Heart left ventricle (tissue), 16 donors: ENCODE data around the gene CWF19L1. TPM values are rescaled to one million over a fixed set of nuclear protein-coding genes. Genes with fewer than 3 reads are reported as not detected.

Experiments
- ATAC-seq, 4 donors: fragments of 200-7000 bp; cut with Tn5 transposase; one replicate each; pipeline ENCODE4 v1.9.1; 2020 to 2022; ENCODE audit warnings: moderate library complexity in 4 of 4, mild to moderate bottlenecking in 3 of 4, moderate number of reproducible peaks in 1 of 4
- DNase-seq, 5 donors: peaks; one replicate each; pipeline ENCODE4 v3.0.0-alpha.2; 2020
- H3K27ac ChIP-seq, 12 donors: fragments of 200-600 bp; sonication (generic) in 4 of 12; one replicate each; pipeline versions ENCODE4 v1.5.0 to v1.8.0; 2016 to 2022; ENCODE audit warnings: mild to moderate bottlenecking in 2 of 12
- H3K27me3 ChIP-seq, 9 donors: fragments of 200-600 bp; sonication (generic) in 2 of 9; one replicate each; pipeline versions ENCODE4 v1.5.1 to v1.8.0; 2016 to 2022; ENCODE audit warnings: mild to moderate bottlenecking in 3 of 9
- H3K36me3 ChIP-seq, 9 donors: fragments of 200-600 bp; sonication (generic) in 2 of 9; one replicate each; pipeline versions ENCODE4 v1.5.0 to v1.8.0; 2018 to 2022; ENCODE audit warnings: mild to moderate bottlenecking in 2 of 9
- H3K4me1 ChIP-seq, 12 donors: fragments of 200-600 bp; sonication (generic) in 4 of 12; one replicate each; pipeline versions ENCODE4 v1.5.0 to v1.8.0; 2016 to 2022; ENCODE audit warnings: mild to moderate bottlenecking in 3 of 12
- H3K4me3 ChIP-seq, 12 donors: fragments of 200-600 bp; sonication (generic) in 4 of 12; one replicate each; pipeline versions ENCODE4 v1.5.0 to v1.8.0; 2017 to 2022; ENCODE audit warnings: mild to moderate bottlenecking in 9 of 12, moderate library complexity in 4 of 12
- H3K9me3 ChIP-seq, 12 donors: fragments of 200-600 bp; sonication (generic) in 4 of 12; one replicate each; pipeline versions ENCODE4 v1.5.0 to v1.8.0; 2016 to 2022; ENCODE audit warnings: mild to moderate bottlenecking in 1 of 12
- CTCF ChIP-seq, 12 donors: fragments of 200-600 bp; sonication (generic) in 4 of 12; IDR thresholded peaks; one replicate each; pipeline versions ENCODE4 v1.5.0 to v1.8.0; 2018 to 2022; ENCODE audit warnings: antibody characterized with exemption in 12 of 12, mild to moderate bottlenecking in 5 of 12
- POLR2A ChIP-seq, 2 donors: fragments of 450-650 bp; IDR thresholded peaks; one replicate each; pipeline ENCODE4 v1.6.1; 2017; ENCODE audit warnings: antibody characterized with exemption in 2 of 2, mild to moderate bottlenecking in 2 of 2, moderate library complexity in 2 of 2
- WGBS, 4 donors: extraction: QIAGEN DNeasy Blood & Tissue Kit in 2 of 4; methylation state at CpG; one replicate each; pipeline versions ENCODE4 v1.1.5 to v1.1.7; 2013 to 2018; 5-methylcytosine and 5-hydroxymethylcytosine counted together
- intact Hi-C, 10 donors: fragments of 100-400 bp; cut with DNase I; formaldehyde crosslinking; loops; one replicate each; pipeline versions ENCODE4 v1.11.1 to v1.14.2; 2022
- polyA plus RNA-seq, 2 donors: library from polyadenylated mRNA; stranded (reverse); fragments of 200-250 nt; gene quantifications; one replicate each; pipeline ENCODE4 v1.2.3, GENCODE V29; 2013
- total RNA-seq, 9 donors: library from RNA; depleted of rRNA in 2 of 9; stranded (reverse); fragments of >200 nt in 2 of 9; fragmentation: NEBNext Ultra II Directional in 3 of 9; extraction: Animal tissue kit (Norgen Biotek cat#: 25700) in 3 of 9; gene quantifications; one replicate each; pipeline versions ENCODE4 v1.1.0 to v1.2.4, GENCODE V29; 2016 to 2023
- donor health status: ischemic (EF 13 %, LVEDD 7.1; RV severe dilation, severe dysfunction).
- donor health status: healthy with polysubstance abuse.
- donor health status: DM: no; HTN: yes; CAD: no.
- donor health status: DM: no; HTN: no; CAD: no.
- donor health status: ischemic (EF 25% LVEDD 6.9; RV normal size, moderate dysfunction).
- donor health status: ischemic (EF 25% LVEDD 5.7; RV mildly dilated, moderate dysfunction).
- donor health status: healthy.
- donor health status: DM: yes; HTN: yes; CAD: no.
- donor health status: ischemic (EF 35%, LVEDD 5.7; RV mildly dilated, moderate dysfunction).
- donor health status: nonischemic (EF 11% LVEDD 7.7; RV severe dilation, severe dysfunction).
- donor health status: DM: yes; HTN: yes; CAD: no.
- donor health status: PGD.
- donor health status: ischemic (EF 29% LVEDD 5.4; RV normal size, mild dysfunction).
- donor health status: nonischemic (EF 23%, LVEDD 6.1; RV moderate dilation, normal function).

CWF19L1 gene
- total and polyA plus RNA-seq, 11 donors: 11.1 to 23.4 (median 14.3) TPM

- H3K4me1 ChIP-seq: no peaks in the 10 kb centered on the region
- H3K36me3 ChIP-seq: peaks cover 0 to 100% (median 98%) of the 10 kb centered on the region in 9 donors
- H3K4me3 ChIP-seq: no peak overlapping the region
- no peak for TF ChIP-seq POLR2A (IDR thresholded peaks at IDR 0.05)
- no peak for TF ChIP-seq CTCF (IDR thresholded peaks at IDR 0.05)
- H3K27ac ChIP-seq: no peak overlapping the region
- 90 to 98% (median 96%) methylated on average over 2 of the region's 2 CpGs for WGBS, 4 donors
- no peaks in the 10 kb centered on the region for H3K27me3 ChIP-seq
- no peaks in the 10 kb centered on the region for H3K9me3 ChIP-seq
- no peak for ATAC-seq
- DNase-seq: no peak
- intact Hi-C loops: no loop called here
These were observed 63.1 kb downstream of the CWF19L1 start for GRCh38 chr10:100204370-100204769.

GRCh38 chr10:100201549-100201948, 65.9 kb downstream of the CWF19L1 start:
- H3K27ac ChIP-seq: no peak overlapping the region
- DNase-seq (no peak), ATAC-seq (no peak)
- no peaks in the 10 kb centered on the region for H3K4me1 ChIP-seq
- intact Hi-C loops: no loop called here
- no peak overlapping the region for H3K4me3 ChIP-seq
- TF ChIP-seq CTCF (IDR thresholded peaks at IDR 0.05) (no peak), POLR2A (IDR thresholded peaks at IDR 0.05) (no peak)
- peaks cover 0 to 100% (median 98%) of the 10 kb centered on the region in 9 donors for H3K36me3 ChIP-seq
- H3K27me3 ChIP-seq: no peaks in the 10 kb centered on the region
- no peaks in the 10 kb centered on the region for H3K9me3 ChIP-seq
- 94 to 100% (median 98%) methylated on average over 2 of the region's 2 CpGs for WGBS, 4 donors

GRCh38 chr10:100194711-100195110, 72.7 kb downstream of the CWF19L1 start:
- Histone ChIP-seq H3K27me3 (no peaks in the 10 kb centered on the region), H3K36me3 (peaks cover 0 to 95% (median 82%) of the 10 kb centered on the region in 9 donors), H3K27ac (no peak overlapping the region), H3K4me1 (peaks cover 0 to 13% (median 4%) of the 10 kb centered on the region in 12 donors), H3K9me3 (no peaks in the 10 kb centered on the region), H3K4me3 (no peak overlapping the region)
- DNase-seq (no peak), ATAC-seq (no peak)
- TF ChIP-seq CTCF (IDR thresholded peaks at IDR 0.05) (no peak), POLR2A (IDR thresholded peaks at IDR 0.05) (no peak)
- intact Hi-C loops: no loop called here
- 90 to 94% (median 93%) methylated on average over 1 of the region's 1 CpG for WGBS, 4 donors

- intact Hi-C loops: no loop called here
- 41 to 63% (median 60%) methylated on average over 2 of the region's 2 CpGs for WGBS, 4 donors
- Histone ChIP-seq H3K4me1 (peaks cover 1 to 20% (median 7%) of the 10 kb centered on the region in 12 donors), H3K9me3 (no peaks in the 10 kb centered on the region), H3K4me3 (no peak overlapping the region), H3K36me3 (peaks cover 0 to 86% (median 68%) of the 10 kb centered on the region in 9 donors), H3K27me3 (no peaks in the 10 kb centered on the region), H3K27ac (peak overlapping the region; percentile 20 to 76 (median 44))
- peak in 4 of 5 donors; percentile 31 to 45 (median 36) for DNase-seq
- TF ChIP-seq CTCF (IDR thresholded peaks at IDR 0.05) (no peak), POLR2A (IDR thresholded peaks at IDR 0.05) (no peak)
- ATAC-seq: peak; percentile 78 to 97 (median 90)
These were observed 75.1 kb downstream of the CWF19L1 start for GRCh38 chr10:100192350-100192749.
